Mesenteric fat pad (tissue), 1 donor: ENCODE results near the gene LRRC3B. TPM values are rescaled to one million over a fixed set of nuclear protein-coding genes. Genes with fewer than 3 reads are reported as not detected.

Source experiments
- DNase-seq: peaks from one replicate; pipeline ENCODE4 v3.0.0-alpha.2; 2020; ENCODE audit warnings: low spot score
- total RNA-seq: library from RNA; stranded (reverse); fragmentation: NEBNext Ultra II Directional; extraction: Animal tissue kit (Norgen Biotek cat#: 25700); gene quantifications from one replicate; pipeline ENCODE4 v1.2.1, GENCODE V29; 2021
- donor health status: DM: yes; HTN: yes; CAD: no.

The LRRC3B gene
- total RNA-seq, 1 donor from 2014 or later, result not detected

GRCh38 chr3:26630669-26631389 lies 8.3 kb downstream of the LRRC3B start:
- no peak for DNase-seq

- no peak for DNase-seq
Measured at GRCh38 chr3:26631390-26631738, 8.8 kb downstream of the LRRC3B start.

- no peak for DNase-seq
Measured at GRCh38 chr3:26634601-26635000, 12.0 kb downstream of the LRRC3B start.

DNA sequence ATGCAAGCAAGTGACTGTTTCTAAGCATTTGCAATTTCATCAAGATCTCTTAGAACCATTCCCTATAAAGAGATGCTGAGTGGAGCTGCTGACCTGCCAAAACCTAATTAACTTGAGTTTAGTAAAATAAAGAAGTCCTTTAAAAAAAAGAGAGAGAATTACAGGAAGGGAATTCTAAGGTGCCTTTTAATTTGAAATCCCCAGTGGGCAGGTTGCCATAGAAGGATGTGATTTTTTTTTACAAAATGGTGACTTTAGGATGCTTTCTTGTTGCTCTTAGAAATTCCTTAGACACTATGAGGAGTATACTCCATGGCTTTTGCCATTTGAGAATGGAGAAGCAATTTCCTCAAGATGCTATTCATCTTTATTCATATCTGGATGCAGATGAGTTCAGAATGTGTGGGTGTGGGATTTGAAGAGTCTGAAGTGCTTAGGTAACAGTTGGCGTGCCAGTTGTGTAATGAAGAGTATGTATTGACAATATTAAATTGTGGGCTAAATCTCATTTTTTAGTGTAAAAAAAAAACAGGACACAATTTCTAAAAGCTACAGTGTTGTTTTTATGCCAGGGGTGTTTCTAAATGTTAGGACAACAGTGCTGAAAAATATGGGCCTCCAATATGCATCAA lies 13.6 kb downstream of the LRRC3B start:
- no peak for DNase-seq

- DNase-seq, result no peak
Measured at GRCh38 chr3:26637698-26638097, 15.1 kb downstream of the LRRC3B start.

GRCh38 chr3:26638113-26638512 lies 15.5 kb downstream of the LRRC3B start:
- DNase-seq, result no peak

GRCh38 chr3:26639339-26639738 lies 16.8 kb downstream of the LRRC3B start:
- DNase-seq, result no peak

DNA sequence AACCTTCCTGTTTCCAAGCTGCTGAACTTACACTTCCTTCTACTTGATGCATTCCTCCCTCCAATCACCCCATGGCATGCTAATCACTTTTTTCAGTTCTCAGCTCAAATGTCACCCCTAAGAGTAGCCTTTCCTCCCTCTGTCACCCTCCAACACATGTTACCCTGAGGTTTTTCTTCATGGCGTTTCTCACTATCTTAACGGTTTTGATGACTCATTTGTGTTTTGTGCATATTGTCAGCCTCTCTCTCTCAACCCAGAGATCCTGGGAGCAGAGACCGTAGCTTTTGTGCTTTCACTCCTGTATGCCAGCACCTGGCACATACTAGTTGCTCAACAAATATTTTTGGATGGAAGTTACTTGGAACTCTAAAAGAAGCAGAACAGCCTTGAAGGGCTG lies 24.5 kb downstream of the LRRC3B start:
- DNase-seq, result no peak

GRCh38 chr3:26648461-26648860 lies 25.9 kb downstream of the LRRC3B start:
- no peak for DNase-seq

- no peak for DNase-seq
Measured at GRCh38 chr3:26652164-26652563, 29.6 kb downstream of the LRRC3B start.

GRCh38 chr3:26653811-26654425 lies 31.3 kb downstream of the LRRC3B start:
- no peak for DNase-seq

DNA sequence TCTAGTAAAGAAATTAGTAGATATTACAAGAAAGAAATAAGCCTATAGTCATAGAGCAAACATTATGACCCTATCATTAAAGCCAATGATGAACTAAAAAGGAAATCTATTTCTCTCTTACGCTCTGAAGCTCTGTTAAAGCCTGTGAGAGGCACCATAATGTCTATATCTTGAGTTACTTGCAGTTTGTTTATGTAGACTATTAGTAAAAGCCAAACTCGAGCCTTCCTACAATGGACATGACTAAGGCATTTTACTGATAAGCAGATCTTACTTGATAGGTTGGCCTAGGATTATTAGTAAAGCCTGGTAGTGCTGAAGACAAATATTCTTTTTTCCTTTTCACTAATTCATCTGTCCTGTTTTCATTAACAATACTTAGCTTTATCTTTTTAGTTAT lies 32.7 kb downstream of the LRRC3B start:
- no peak for DNase-seq

DNA sequence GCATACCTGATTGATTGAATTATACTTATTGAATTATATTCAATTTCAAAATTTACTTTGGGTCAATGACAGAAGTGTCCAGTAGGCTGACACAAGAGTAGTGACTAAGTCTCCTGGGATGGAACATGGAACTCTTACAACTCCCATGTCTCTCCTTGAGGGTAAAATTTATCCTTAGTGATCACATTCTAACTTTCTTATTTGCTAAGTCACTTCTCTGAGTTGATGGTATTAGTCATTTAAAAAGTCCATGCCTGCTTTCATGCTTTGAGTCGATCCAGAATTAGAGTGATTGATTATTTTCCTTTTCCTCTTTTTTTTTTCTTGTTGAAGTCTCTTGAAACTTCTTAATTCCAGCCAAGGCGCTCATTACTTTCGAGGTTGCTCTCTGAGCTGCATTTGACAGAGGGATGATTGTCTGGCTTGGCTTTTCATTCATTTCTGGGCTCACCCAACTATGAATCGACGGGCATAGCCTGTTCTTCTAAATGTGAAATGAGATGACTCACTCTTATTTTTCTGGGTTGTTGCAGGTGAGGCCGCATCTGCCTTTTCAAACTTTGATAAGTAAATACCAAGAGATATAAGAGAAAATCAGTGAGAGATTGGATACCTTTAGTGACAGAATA lies 34.9 kb downstream of the LRRC3B start:
- no peak for DNase-seq

- no peak for DNase-seq
Measured at GRCh38 chr3:26668171-26668570, 45.6 kb downstream of the LRRC3B start.

GRCh38 chr3:26668696-26669095 lies 46.1 kb downstream of the LRRC3B start:
- DNase-seq, result no peak

DNA sequence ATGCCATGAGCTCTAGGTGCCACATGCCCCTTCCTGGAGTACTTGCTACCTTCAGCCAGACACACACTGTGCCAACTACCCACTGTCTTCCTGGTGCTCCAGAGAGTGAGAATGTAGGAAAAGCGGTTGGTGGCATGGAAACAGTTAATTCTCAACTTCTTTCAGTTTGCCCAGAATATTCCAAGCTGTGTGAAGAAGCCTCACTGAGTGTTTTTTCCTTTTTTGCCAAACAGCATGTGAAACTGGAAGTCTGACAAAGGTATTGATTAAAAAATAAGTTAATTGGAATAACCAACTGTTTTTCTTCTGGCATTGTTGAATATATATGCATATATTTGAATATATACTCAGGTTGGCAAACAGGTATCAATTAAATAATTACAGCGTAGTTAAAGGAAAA lies 52.8 kb downstream of the LRRC3B start:
- DNase-seq, result no peak

- no peak for DNase-seq
Measured at GRCh38 chr3:26681632-26682031, 59.1 kb downstream of the LRRC3B start.

DNA sequence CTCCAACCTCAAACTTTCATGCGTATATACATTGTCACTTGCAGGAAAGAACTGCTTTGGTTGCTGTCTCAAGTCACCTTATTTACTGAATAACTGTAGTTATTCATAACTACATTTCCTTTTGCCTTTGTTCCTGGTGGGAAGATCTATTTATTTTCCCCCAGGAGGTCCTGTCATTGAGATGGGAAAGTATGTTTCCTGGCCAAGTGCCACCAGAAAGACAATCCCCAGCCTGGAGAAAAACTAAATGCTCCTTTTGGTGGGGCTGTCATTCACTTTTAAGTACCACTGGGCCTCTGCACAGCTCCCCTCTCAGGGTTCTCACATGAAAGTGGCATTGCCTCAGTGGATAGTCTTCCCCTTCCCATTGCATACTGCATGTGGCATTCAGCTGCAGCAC lies 59.8 kb downstream of the LRRC3B start:
- DNase-seq, result no peak

GRCh38 chr3:26683902-26684301 lies 61.3 kb downstream of the LRRC3B start:
- DNase-seq, result no peak

DNA sequence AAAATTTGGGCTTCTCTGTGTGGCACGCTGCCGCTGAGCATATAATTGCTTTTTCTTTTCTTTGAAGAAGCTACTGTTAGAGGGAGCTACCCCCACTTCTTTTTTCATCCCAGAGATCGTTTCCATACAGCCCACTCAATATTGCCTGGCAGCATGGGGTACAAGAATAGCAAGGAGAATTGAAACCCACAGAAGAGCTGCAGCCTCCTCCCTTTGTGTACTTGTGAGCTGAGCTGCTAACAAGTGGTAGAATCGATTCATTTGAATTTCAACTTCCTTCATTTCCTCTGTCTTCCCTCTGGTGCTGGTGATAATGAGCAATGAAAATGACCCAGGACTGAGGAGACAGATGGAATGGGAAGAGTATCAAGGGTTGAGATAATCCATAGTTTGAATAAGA lies 64.9 kb downstream of the LRRC3B start:
- no peak for DNase-seq

DNA sequence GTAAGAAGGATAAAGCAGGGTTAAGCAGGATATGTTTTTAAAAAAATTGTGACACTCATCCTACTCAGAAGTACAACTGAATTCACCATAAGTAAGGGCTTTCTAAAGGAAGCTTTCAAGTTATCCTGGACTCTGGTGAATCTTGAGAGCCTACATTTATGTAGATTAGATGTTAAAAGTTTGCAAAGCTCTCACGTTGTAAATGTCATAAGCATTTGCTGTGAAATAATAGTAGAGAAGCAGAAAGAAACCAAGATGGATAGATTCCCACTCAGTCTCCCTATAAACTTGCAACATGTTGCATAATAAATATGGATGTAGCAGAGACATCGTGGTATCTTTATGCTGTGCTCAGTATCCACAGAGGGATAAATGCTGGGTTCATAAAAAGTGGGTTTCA lies 77.0 kb downstream of the LRRC3B start:
- no peak for DNase-seq

- DNase-seq, result no peak
Measured at GRCh38 chr3:26703519-26703918, 80.9 kb downstream of the LRRC3B start.
